NCI-H1417 (cell line): ENCODE data around the gene OR10A2.
"Not testable (repeated sequence)": the region's sequence is repeated elsewhere in the genome, so short reads cannot be mapped to it uniquely, and the experiment has no call there.

Experiments
- DNase-seq, 3 experiments: peaks; one replicate each; lab custom pipeline; 2025; lab: John Stamatoyannopoulos, UW

Gene OR10A2

DNA sequence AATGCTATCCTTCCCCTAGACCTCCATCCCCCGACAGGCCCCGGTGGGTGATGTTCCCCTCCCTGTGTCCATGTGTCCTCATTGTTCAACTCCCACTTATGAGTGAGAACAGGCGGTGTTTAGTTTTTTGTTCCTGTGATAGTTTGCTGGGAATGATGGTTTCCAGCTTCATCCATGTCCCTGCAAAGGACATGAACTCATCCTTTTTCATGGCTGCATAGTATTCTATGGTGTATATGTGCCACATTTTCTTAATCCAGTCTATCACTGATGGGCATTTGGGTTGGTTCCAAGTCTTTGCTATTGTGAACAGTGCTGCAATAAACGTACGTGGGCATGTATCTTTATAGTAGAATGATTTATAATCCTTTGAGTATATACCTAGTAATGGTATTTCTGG, 24.9 kb downstream of the OR10A2 start:
- DNase-seq: not testable (repeated sequence)

DNA sequence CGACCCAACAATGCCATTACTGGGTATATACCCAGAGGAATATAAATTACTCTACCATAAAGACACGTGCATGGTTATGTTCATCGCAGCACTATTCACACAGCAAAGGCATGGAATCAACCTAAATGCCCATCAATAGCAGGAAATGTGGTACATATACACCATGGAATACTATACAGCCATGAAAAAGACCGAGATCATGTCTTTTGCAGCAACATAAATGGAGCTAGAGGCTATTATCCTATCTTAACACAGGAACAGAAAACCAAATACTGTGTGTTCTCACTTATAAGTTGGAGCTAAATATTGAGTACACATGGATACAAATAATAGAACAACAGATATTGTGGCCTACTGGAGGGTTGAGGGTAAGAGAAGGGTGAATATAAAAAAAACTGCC, 26.0 kb downstream of the OR10A2 start:
- DNase-seq: no peak

DNA sequence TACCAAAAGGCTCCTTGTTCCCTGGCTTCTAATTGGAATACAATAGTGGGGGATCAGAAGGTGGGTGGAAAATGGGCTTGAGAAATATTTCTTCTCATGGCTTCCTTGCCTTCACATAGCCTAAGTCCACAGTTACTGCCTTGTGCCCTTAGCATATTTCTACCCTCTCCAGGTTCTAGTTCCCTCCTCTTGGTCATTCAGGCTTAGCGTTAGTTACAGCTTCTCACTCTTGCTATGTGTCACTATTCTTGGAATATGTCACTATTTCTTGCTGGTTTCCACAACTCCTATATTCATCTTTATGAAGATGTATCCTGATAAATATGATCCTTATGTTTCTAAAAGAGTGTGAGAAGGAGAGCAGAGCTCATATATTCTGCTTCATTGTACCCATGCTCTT, 27.0 kb downstream of the OR10A2 start:
- DNase-seq: no peak

DNA sequence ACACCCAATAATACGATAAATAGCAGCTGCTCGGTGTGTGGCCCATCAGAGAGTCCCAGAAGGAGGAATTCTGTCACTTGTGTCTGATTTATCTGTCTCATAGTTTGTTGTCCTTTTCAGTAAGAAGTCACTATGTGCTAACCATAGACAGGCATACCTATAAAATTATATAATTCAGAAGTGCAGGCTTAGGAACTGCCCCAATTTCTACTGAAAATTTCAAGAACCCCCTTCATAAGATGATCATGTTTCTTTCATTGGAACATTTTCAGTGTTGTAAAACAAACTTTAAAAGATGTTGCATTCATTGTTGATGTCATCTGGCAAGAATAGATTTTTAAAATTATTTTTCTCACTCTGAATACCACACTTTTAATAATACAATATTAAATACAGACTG, 29.5 kb downstream of the OR10A2 start, which contains the start of gene OR2D2:
Gene OR2D2 (minus strand): TSS at position 101 of the 400 bp plus-strand sequence. CDS start 0 bp downstream, at position 101.
- no peak for DNase-seq

DNA sequence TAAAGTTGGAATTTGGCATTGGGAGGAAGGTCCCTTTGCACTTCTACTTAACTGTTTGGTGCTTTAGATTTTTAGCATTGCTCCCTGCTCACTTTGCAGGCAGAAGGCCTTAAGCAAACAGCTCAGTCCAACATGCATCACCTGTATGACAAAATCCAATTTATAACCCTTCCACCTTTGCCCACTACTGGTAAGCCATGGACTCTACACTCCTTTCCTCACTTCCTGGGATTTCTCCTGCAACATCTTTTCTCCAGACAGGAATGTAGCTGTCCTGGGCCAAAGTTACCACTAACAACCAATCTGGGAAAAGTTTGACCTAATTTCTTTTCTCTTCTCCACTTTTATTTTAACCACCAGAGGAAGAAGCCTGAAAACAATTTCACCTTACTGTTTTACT, 31.2 kb downstream of the OR10A2 start:
- no peak for DNase-seq

DNA sequence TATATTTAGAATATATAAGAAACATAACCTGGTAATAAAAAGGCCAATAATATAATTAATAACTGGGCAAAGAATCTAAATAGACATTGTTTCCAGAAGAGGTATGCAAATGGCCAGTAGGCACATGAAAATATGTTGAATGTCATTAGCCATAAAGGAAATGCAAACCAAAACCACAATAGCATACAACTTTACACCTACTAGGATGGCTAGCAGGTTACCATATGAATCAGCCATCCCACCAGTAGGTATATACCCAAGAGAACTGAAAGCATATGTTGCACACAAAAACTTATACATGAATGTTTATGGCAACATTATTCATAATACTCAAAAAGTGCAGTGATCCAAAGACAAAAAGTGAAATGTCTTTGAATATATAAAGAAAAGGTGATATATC, 32.2 kb downstream of the OR10A2 start:
- DNase-seq: no peak

DNA sequence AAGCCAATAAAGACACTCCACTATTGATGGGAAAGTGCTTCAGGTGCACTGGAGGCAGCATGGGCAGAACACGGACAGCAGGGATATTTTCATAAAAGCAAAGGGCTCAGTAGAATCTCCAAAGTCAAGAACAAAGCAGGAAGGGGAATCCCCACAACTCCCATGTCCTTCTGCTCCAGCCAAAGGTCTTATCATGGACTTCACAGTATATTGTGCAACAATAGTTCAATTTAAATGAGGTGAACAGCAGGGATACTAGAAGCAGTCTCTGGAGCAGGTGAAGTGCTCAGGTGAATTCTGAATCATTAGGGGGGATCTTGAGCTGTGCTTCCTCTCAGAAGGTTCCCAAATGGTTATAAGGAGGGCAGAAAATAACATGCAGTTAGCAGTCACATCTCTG, 36.1 kb downstream of the OR10A2 start:
- DNase-seq: no peak

DNA sequence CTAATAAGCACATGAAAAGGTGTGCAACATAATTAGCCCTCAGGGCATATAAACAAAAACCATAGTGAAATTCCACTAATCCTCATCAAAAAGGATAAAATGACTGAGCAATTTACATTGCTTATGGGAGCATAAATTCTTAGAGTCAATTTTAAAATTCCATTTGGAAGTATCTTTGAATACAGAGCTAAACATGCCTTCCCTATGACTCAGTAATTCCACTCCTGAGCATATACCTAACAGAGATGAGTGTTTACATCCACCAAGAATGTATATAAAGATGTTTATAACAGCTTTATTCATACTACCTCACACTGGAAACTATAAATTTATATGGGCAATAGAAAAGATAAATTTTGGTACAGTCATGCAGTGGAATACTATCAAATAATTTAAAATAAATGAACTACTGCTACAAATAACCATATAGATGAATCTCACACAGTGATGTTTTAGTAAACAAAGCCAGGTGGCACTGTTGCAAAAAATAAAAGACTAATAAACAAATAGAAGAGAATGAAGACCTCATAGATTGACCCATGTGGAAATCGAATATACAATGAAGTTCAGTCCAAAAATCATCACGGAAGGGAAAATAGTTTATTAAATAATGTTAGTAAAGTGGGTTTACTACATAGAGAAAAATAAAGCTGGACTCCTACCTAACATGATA, 37.6 kb downstream of the OR10A2 start:
- no peak for DNase-seq

DNA sequence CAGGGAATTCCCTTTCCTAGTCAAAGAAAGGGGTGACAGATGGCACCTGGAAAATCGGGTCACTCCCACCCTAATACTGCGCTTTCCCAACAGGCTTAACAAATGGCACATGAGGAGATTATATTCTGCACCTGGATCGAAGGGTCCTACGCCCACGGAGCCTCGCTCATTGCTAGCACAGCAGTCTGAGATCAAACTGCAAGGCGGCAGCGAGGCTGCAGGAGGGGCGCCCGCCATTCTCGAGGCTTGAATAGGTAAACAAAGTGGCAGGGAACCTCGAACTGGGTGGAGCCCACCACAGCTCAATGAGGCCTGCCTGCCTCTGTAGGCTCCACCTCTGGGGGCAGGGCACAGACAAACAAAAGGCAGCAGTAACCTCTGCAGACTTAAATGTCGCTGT, 41.9 kb downstream of the OR10A2 start:
- DNase-seq: not testable (repeated sequence)

DNA sequence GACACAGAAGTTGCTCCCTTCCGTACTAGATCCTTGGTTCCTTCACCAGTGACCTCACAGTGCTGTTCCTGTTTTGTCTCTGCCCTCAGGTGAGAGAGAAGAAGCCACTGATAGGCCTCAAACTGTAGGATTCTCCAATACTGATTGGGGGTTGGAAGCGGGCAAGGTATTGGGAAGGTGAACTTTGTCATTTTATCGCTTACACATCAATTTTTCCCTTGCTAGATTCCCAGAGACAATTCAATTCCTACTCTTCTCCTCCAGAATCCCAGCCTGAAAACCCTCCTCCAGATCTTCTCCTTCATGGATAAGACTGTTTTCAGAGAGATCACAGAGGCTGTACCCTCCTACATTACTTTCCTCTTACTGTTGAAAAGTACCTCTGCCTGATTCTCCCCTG, 48.5 kb downstream of the OR10A2 start:
- DNase-seq: no peak

DNA sequence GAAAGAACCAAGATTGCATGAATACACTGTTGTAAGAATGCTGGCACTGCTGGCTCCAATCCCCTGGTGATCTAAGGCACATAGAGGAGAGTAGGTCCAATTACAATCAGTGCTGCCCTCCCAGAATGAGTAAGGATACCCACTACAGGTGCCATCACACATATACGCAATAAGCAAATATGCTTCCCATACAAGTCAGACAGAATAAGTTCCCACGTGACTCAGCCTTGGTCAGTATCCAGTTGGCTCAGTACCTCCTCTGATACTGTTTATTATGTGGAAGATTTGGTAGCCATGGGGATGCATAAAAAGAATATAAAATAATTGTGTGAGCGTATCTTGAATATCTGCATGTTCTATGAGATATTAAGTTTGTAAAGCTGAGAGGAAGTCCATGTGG, 49.1 kb downstream of the OR10A2 start:
- DNase-seq: no peak

DNA sequence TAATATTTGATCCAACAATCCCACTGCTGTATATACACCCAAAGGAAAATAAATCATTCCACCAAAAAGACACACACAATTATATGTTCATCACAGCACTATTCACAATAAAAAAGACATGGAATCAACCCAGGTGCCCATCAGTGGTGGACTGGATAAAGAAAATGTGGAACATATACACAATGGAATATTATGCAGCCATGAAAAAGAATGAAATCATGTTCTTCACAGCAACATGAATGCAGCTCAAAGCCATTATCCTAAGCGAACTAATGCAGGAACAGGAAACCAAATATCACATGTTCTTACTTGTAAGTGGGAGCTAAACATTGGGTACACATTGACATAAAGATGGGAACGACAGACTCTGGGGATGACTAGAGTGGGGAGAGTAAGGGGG, 56.8 kb downstream of the OR10A2 start:
- DNase-seq: no peak

DNA sequence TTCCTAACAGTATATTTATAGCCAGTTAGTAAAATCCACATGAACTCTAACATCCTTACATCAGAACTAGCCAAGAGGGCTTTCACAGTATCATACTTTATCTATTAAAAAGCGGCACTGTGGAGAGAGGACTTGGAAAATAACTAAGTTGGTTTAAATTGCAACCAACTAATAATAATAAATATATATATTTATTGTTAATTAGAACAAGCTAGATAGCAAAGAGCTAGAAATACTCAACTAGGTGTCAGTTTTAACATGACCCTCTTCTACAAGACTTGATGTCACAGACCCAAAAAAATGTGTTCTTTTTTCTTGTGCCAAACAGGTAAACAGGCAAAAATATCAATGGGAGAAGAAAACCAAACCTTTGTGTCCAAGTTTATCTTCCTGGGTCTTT, 57.8 kb downstream of the OR10A2 start, which contains the start of gene OR2D3:
Gene OR2D3 (plus strand): TSS at position 301 of the 400 bp plus-strand sequence. CDS start 0 bp downstream, at position 301.
- no peak for DNase-seq
